NCI-H1417 (cell line): Measurements from ENCODE around the gene GAL3ST3.
"Not testable (repeated sequence)": the region's sequence is repeated elsewhere in the genome, so short reads cannot be mapped to it uniquely, and the experiment has no call there.

Experiments used
- DNase-seq, 3 experiments: peaks; one replicate each; lab custom pipeline; 2025; lab: John Stamatoyannopoulos, UW

Gene GAL3ST3

GRCh38 chr11:66044757-66045156 lies 4.2 kb downstream of the GAL3ST3 start:
- no peak for DNase-seq

GRCh38 chr11:66042996-66043906 lies 5.7 kb downstream of the GAL3ST3 start:
- no peak for DNase-seq

- no peak for DNase-seq
These were observed 6.5 kb downstream of the GAL3ST3 start for GRCh38 chr11:66042227-66042995.

- no peak for DNase-seq
These were observed 9.2 kb downstream of the GAL3ST3 start for GRCh38 chr11:66039765-66040164.

- DNase-seq = no peak
These were observed 11.6 kb downstream of the GAL3ST3 start for GRCh38 chr11:66037327-66037726.

DNA sequence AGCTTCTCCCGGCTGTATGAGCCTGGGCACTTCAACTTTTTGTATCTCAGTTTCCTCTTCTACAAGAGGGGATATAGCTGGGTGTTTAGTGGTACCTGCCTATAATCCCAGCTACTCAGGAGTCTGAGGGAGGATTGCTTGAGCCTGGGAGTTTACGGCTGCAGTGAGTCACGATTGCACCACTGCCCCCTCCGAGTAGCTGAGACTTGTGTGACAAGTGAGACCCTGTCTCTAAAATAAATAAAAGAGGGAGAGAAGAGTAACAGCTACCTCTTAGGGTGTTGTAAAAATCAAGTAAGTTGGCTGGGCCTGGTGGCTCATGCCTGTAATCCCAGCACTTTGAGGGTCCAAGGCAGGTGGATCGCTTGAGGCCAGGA lies 12.6 kb downstream of the GAL3ST3 start:
- DNase-seq = no peak

DNA sequence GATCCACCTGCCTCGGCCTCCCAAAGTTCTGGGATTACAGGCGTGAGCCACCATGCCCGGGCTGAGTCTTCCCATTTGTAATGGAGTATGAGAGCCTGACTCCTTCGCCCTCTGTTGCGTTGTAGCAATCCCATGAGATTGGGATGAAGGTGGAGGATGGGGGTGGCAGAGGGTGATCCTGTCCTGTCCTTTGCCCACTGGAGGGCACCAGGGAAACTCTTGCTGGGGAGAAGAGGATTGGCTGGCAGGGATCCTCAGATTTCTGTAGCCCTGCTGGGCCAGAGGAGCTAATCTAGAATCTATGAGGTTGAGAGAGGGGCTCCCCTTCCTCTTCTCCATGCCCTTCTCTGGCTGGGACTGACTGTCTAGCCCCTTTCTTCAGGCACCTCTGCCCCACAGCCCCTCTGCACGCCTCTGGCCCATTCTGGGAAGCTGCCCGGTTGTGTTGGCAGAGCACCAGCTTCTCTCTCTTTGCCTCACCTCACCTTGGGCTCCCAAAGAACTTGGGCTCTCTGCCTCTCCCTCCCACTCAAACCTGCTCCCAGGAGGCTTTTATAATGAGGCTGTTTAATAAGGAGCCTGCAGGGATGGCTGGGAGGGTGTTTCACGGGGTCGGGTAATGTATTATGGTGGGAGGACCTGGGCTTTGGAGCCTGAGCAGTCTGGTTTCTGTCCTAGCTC lies 13.2 kb downstream of the GAL3ST3 start:
- DNase-seq = no peak

GRCh38 chr11:66032957-66033735 lies 15.8 kb downstream of the GAL3ST3 start:
- no peak for DNase-seq

GRCh38 chr11:66026017-66026529 lies 22.9 kb downstream of the GAL3ST3 start, which contains the start of gene CATSPER1:
TSS of gene CATSPER1 (minus strand) at chr11:66026479. CDS start at chr11:66026379, 100 bp downstream.
- DNase-seq = no peak

DNA sequence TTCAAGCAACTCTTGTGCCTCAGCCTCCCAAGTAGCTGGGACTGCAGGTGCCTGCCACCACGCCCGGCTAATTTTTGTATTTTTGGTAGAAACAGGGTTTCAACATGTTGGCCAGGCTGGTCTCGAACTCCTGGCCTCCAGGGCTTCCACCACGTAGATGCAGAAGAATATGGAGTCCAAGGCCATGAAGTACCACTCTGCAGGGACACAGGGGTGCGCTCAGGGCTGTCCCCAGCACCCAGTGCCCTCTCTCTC lies 25.8 kb downstream of the GAL3ST3 start:
- not testable (repeated sequence) for DNase-seq

GRCh38 chr11:66022401-66023185 lies 26.4 kb downstream of the GAL3ST3 start:
- DNase-seq = peak; percentile 64 to 82 (median 69)

- DNase-seq = no peak
These were observed 28.2 kb downstream of the GAL3ST3 start for GRCh38 chr11:66020618-66021357.

GRCh38 chr11:66020212-66020611 lies 28.7 kb downstream of the GAL3ST3 start:
- DNase-seq = no peak

DNA sequence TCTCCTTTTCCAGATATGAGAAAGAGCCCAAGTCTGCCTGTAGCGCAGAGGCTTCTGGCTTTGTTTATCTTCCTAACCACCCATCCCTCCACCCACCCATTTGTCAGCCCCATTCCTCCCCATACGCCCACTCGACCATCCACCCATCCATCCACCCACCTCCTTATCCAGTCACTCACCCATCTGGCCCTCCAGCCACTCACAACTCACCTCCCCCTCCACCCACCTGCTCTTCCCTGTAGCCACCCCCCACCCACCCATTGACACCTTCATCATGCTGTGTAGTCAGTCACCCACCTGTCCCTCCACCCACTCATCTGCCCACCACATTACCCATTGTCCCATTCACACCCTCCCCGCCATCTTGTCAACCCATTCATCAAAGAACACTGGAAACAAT lies 31.6 kb downstream of the GAL3ST3 start:
- peak in 2 of 3 experiments; percentile 18 to 33 for DNase-seq

- DNase-seq = no peak
These were observed 32.2 kb downstream of the GAL3ST3 start for GRCh38 chr11:66016793-66017177.

DNA sequence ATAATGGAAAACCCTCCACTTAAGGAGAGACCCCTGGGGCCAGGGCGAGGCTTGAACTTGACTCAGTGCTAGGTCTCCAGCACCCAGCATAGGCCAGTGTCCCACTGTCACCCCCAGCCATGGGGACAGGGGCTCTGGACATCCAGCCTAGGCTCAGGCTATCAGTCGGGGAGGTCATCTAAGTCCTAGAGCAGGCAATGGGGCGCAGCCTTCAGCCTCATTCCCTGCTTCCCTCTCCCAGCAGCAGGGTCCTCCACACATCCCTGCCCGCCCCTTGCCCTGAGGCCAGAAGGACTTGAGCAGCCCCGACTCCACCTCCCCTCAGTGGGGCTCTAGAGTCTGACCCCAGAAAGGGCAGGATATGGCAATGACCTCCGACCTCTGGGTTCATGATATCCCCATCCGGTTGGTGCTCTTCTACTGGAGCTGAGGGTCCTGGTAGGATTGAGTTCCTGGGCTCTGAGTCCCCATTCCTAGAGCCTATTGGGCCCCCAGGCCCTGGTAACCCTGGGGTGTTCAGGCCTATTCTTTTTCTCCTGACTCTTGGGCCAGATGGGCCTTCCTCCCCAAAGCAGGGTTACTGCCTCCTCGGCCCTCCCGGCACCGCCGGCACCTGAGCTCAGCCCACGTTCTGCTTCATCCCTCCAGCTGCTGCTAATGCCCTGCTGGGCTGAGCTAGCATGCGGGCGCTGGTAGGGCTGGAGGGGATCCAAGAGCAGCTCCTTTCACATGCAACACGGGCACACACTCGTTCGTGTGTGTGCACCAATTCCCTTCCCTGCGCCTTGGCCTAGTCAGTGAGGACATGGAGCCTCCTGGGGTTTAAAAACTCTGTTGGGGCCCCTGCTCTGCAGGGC lies 32.8 kb downstream of the GAL3ST3 start:
- no peak for DNase-seq

DNA sequence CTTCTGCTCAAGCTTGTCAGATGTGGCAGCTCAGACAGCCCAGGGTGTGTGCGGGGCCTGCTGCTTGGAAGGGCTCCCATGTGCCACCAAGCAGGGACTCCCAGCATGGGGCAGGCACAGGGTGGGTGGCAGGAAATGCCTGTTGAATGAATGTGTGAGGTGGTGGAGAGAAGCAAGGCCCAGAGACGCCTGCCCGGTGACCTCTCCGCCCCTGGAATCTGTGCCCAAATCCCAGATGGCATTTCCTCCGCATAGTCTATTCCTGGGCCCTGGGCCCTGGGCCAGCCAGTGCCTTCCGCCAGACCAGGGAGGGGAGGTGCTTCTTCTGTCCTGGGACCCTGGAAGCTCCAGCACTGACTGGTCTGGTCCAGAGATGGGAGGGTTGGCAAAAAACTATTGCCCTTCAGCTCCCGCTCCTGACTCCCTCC lies 33.5 kb downstream of the GAL3ST3 start:
- no peak for DNase-seq

- no peak for DNase-seq
These were observed 34.0 kb downstream of the GAL3ST3 start for GRCh38 chr11:66014804-66015453.

- DNase-seq = no peak
These were observed 35.2 kb downstream of the GAL3ST3 start for GRCh38 chr11:66013762-66014100.
